K562 (cell line): Measurements from ENCODE around the gene IL15RA. TPM values are rescaled to one million over a fixed set of nuclear protein-coding genes. Genes with fewer than 3 reads are reported as not detected.

ENCODE experiments used
- ATF7 ChIP-seq: fragments of 450-650 bp; IDR thresholded peaks from 2 replicates; pipeline ENCODE4 v1.7.1; 2014; ENCODE audit warnings: mild to moderate bottlenecking, moderate library complexity
- CEBPG ChIP-seq, 3 experiments: fragments of 200-800 bp in 1 of 3; sonication (Bioruptor generic) in 1 of 3; sonication (generic) in 1 of 3; formaldehyde crosslinking in 1 of 3; IDR thresholded peaks in 2 of 3; conservative IDR thresholded peaks in 1 of 3; 2 replicates each; pipeline versions ENCODE4 v1.6.1 to v1.8.0; 2016 to 2022; ENCODE audit warnings: missing compliant biosample characterization in 2 of 3, missing genetic modification characterization in 2 of 3, mild to moderate bottlenecking in 1 of 3, missing genetic modification reagents in 1 of 3
- ESRRA ChIP-seq: fragments of 450-650 bp; IDR thresholded peaks from 2 replicates; pipeline ENCODE4 v1.6.1; 2014; ENCODE audit warnings: low read depth, mild to moderate bottlenecking, moderate library complexity, borderline replicate concordance
- FIP1L1 ChIP-seq: fragments of 200-400 bp; formaldehyde crosslinking; IDR thresholded peaks from 2 replicates; pipeline ENCODE4 v1.6.1; 2018; ENCODE audit warnings: mild to moderate bottlenecking, low read depth, low read length; ENCODE audit not compliant: poor library complexity, severe bottlenecking
- JUND ChIP-seq, 2 experiments: IDR thresholded peaks; 2 replicates in 1 of 2; 3 replicates in 1 of 2; pipeline ENCODE4 v1.6.1; 2011; ENCODE audit warnings: borderline replicate concordance in 2 of 2, low read depth in 2 of 2, low read length in 2 of 2, improper control_type of control experiment in 1 of 2, missing biosample characterization in 1 of 2, missing genetic modification characterization in 1 of 2, missing genetic modification reagents in 1 of 2
- MCM7 ChIP-seq, 2 experiments: fragments of 450-650 bp; IDR thresholded peaks; 2 replicates each; pipeline ENCODE4 v1.6.1; 2016 to 2018
- NR4A1 ChIP-seq, 2 experiments: fragments of 250-450 bp in 1 of 2; fragments of 450-650 bp in 1 of 2; sonication (Bioruptor Pico) in 1 of 2; IDR thresholded peaks; 2 replicates each; pipeline versions ENCODE4 v1.4.0 to v1.6.1; 2016 to 2020; ENCODE audit warnings: mild to moderate bottlenecking in 2 of 2, missing compliant biosample characterization in 1 of 2, missing genetic modification characterization in 1 of 2, moderate library complexity in 1 of 2
- SMAD4 ChIP-seq: fragments of 250-450 bp; sonication (Bioruptor Pico); conservative IDR thresholded peaks from 2 replicates; pipeline ENCODE4 v1.8.0; 2021; ENCODE audit warnings: inconsistent platforms, mild to moderate bottlenecking, moderate library complexity
- ZKSCAN1 ChIP-seq: fragments of 150-350 bp; IDR thresholded peaks from 2 replicates; pipeline ENCODE4 v1.6.1; 2016; ENCODE audit warnings: low read depth, low read length
- ZNF224 ChIP-seq: sonication (generic); formaldehyde crosslinking; IDR thresholded peaks from 2 replicates; pipeline ENCODE4 v1.8.0; 2022; ENCODE audit warnings: mild to moderate bottlenecking, missing genetic modification reagents
- ZNF274 ChIP-seq: IDR thresholded peaks from 2 replicates; pipeline ENCODE4 v1.6.1; 2011; ENCODE audit warnings: low read depth, mild to moderate bottlenecking, low read length, moderate library complexity, borderline replicate concordance
- ZNF408 ChIP-seq: fragments of 250-450 bp; sonication (Bioruptor Pico); IDR thresholded peaks from 2 replicates; pipeline ENCODE4 v1.4.0; 2020; ENCODE audit warnings: low read depth, mild to moderate bottlenecking, moderate library complexity
- ZNF41 ChIP-seq: fragments of 250-450 bp; sonication (Bioruptor Pico); conservative IDR thresholded peaks from 2 replicates; pipeline ENCODE4 v1.4.0; 2020; ENCODE audit warnings: mild to moderate bottlenecking
- ZNF766 ChIP-seq: fragments of 200-800 bp; sonication (Bioruptor generic); conservative IDR thresholded peaks from 2 replicates; pipeline ENCODE4 v1.6.1; 2016; ENCODE audit warnings: missing genetic modification characterization, missing compliant biosample characterization
- polyA plus RNA-seq, 8 experiments: library from polyadenylated mRNA; depleted of rRNA in 4 of 8; stranded (reverse) in 5 of 8; unstranded in 3 of 8; fragments of >200 nt; fragmentation: Nextera tagmentation in 2 of 8; fragmentation: Illumina TruSeq in 1 of 8; extraction: Ambion mirVana in 2 of 8; extraction: Trizol in 1 of 8; gene quantifications; 2 replicates each; pipeline versions ENCODE4 v1.2.1 to v1.2.3, GENCODE V29; 2011 to 2014; ENCODE audit warnings: inconsistent platforms in 1 of 8, missing spikeins in 1 of 8
- total RNA-seq, 7 experiments: library from RNA; depleted of rRNA in 6 of 7; stranded (reverse); fragments of >200 nt in 6 of 7; fragmentation: Illumina TruSeq in 2 of 7; extraction: Trizol in 2 of 7; gene quantifications; 2 replicates each; pipeline versions ENCODE4 v1.2.1 to v1.2.3, GENCODE V29; 2011 to 2021; ENCODE audit warnings: low replicate concordance in 1 of 7
- TF ChIP-seq, protein P1 (sequence below), 2 experiments: fragments of 450-650 bp in 1 of 2; sonication (generic) in 1 of 2; formaldehyde crosslinking in 1 of 2; IDR thresholded peaks in 1 of 2; conservative IDR thresholded peaks in 1 of 2; 2 replicates each; pipeline versions ENCODE4 v1.6.1 to v1.8.1; 2016 to 2023; ENCODE audit warnings: mild to moderate bottlenecking in 2 of 2, moderate library complexity in 2 of 2, inconsistent platforms in 1 of 2, missing genetic modification reagents in 1 of 2
- TF ChIP-seq, protein P2 (sequence below): fragments of 450-650 bp; formaldehyde crosslinking; IDR thresholded peaks from 2 replicates; pipeline ENCODE4 v1.4.0; 2022; ENCODE audit warnings: mild to moderate bottlenecking, moderate library complexity
- TF ChIP-seq, protein P3 (sequence below): fragments of 450-650 bp; formaldehyde crosslinking; IDR thresholded peaks from 2 replicates; pipeline ENCODE4 v1.4.0; 2022; ENCODE audit warnings: missing genetic modification characterization
- TF ChIP-seq, protein P4 (sequence below): sonication (generic); formaldehyde crosslinking; IDR thresholded peaks from 2 replicates; pipeline ENCODE4 v1.8.1; 2023; ENCODE audit warnings: mild to moderate bottlenecking, missing genetic modification reagents
- TF ChIP-seq, protein P5 (sequence below): fragments of 450-650 bp; formaldehyde crosslinking; IDR thresholded peaks from 2 replicates; pipeline ENCODE4 v1.4.0; 2020; ENCODE audit warnings: mild to moderate bottlenecking, moderate library complexity

The IL15RA gene
- total and polyA plus RNA-seq, 9 of the 15 experiments (the other 6 are each of a cell fraction or from before 2014, with no cell fraction given) = 1.2 to 11.7 (median 8.0) TPM

DNA sequence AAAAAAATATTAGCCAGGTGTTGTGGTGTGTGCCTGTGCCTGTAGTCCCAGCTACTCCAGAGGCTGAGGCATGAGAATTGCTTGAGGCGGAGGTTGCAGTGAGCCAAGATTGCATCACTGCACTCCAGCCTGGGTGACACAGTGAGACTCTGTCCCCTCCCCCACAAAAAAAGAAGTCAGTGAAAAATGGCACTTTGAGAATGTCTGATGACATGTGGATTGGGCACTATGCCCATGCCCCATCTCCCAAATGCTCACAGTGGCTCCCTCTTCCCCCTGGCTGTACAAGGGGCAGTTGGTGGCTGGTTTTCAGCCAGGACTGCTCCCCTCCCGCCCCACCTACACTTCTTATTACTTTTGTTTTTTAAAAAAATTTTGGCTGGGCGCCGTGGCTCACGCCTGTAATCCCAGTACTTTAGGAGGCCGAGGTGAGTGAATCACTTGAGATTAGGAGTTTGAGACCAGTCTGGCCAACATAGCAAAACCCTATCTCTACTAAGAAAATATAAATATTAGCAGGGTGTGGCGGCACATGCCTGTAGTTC, 26.1 kb downstream of the IL15RA start (continued):
- TF ChIP-seq, protein P1, sequence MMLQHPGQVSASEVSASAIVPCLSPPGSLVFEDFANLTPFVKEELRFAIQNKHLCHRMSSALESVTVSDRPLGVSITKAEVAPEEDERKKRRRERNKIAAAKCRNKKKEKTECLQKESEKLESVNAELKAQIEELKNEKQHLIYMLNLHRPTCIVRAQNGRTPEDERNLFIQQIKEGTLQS (IDR thresholded peaks at IDR 0.05) = peak; percentile 94
- TF ChIP-seq, protein P1 (CRISPR knock-in tag; conservative IDR thresholded peaks at IDR 0.05) = no peak
- no peak for TF ChIP-seq FIP1L1
- TF ChIP-seq, protein P2, sequence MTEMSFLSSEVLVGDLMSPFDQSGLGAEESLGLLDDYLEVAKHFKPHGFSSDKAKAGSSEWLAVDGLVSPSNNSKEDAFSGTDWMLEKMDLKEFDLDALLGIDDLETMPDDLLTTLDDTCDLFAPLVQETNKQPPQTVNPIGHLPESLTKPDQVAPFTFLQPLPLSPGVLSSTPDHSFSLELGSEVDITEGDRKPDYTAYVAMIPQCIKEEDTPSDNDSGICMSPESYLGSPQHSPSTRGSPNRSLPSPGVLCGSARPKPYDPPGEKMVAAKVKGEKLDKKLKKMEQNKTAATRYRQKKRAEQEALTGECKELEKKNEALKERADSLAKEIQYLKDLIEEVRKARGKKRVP = no peak
- no peak for TF ChIP-seq ZNF41
- TF ChIP-seq ESRRA = no peak
- TF ChIP-seq, protein P3, sequence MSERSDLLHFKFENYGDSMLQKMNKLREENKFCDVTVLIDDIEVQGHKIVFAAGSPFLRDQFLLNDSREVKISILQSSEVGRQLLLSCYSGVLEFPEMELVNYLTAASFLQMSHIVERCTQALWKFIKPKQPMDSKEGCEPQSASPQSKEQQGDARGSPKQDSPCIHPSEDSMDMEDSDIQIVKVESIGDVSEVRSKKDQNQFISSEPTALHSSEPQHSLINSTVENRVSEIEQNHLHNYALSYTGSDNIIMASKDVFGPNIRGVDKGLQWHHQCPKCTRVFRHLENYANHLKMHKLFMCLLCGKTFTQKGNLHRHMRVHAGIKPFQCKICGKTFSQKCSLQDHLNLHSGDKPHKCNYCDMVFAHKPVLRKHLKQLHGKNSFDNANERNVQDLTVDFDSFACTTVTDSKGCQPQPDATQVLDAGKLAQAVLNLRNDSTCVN (CRISPR knock-in tag) = no peak
- TF ChIP-seq MCM7 (IDR thresholded peaks at IDR 0.05) = no peak
- TF ChIP-seq, protein P4, sequence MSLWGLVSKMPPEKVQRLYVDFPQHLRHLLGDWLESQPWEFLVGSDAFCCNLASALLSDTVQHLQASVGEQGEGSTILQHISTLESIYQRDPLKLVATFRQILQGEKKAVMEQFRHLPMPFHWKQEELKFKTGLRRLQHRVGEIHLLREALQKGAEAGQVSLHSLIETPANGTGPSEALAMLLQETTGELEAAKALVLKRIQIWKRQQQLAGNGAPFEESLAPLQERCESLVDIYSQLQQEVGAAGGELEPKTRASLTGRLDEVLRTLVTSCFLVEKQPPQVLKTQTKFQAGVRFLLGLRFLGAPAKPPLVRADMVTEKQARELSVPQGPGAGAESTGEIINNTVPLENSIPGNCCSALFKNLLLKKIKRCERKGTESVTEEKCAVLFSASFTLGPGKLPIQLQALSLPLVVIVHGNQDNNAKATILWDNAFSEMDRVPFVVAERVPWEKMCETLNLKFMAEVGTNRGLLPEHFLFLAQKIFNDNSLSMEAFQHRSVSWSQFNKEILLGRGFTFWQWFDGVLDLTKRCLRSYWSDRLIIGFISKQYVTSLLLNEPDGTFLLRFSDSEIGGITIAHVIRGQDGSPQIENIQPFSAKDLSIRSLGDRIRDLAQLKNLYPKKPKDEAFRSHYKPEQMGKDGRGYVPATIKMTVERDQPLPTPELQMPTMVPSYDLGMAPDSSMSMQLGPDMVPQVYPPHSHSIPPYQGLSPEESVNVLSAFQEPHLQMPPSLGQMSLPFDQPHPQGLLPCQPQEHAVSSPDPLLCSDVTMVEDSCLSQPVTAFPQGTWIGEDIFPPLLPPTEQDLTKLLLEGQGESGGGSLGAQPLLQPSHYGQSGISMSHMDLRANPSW = no peak
- peak; percentile 56; the same call in 1 of the 2 replicates for TF ChIP-seq JUND (IDR thresholded peaks at IDR 0.05; ENCODE audit: borderline replicate concordance, low read depth, low read length)
- TF ChIP-seq JUND (tag; IDR thresholded peaks at IDR 0.05; ENCODE audit: borderline replicate concordance, low read depth, low read length) = no peak
- TF ChIP-seq ZNF766 (CRISPR knock-in tag) = no peak
- TF ChIP-seq ZKSCAN1 = no peak
- no peak for TF ChIP-seq ZNF274
- TF ChIP-seq ZNF408 = no peak
- no peak for TF ChIP-seq ZNF224 (CRISPR knock-in tag)
- 0 out of 2 replicates have a peak, but pooled peaks have one; percentile 21 for TF ChIP-seq SMAD4 (CRISPR knock-in tag)
- TF ChIP-seq ATF7 = peak; percentile 47; the same call in 1 of the 2 replicates
- TF ChIP-seq, protein P5, sequence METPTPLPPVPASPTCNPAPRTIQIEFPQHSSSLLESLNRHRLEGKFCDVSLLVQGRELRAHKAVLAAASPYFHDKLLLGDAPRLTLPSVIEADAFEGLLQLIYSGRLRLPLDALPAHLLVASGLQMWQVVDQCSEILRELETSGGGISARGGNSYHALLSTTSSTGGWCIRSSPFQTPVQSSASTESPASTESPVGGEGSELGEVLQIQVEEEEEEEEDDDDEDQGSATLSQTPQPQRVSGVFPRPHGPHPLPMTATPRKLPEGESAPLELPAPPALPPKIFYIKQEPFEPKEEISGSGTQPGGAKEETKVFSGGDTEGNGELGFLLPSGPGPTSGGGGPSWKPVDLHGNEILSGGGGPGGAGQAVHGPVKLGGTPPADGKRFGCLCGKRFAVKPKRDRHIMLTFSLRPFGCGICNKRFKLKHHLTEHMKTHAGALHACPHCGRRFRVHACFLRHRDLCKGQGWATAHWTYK (CRISPR knock-in tag) = no peak
- no peak for TF ChIP-seq NR4A1 (CRISPR knock-in tag; IDR thresholded peaks at IDR 0.05)
- no peak for TF ChIP-seq NR4A1 (tag; IDR thresholded peaks at IDR 0.05)
- TF ChIP-seq CEBPG (CRISPR knock-in tag; IDR thresholded peaks at IDR 0.05) = peak; percentile 89
- peak; percentile 79 to 88 for TF ChIP-seq CEBPG (tag; conservative IDR thresholded peaks at IDR 0.05 in 1 of 2, IDR thresholded peaks at IDR 0.05 in 1 of 2)
